GM12873 (cell line): ENCODE results near the gene CFAP46.

Experiments
- CTCF ChIP-seq: IDR thresholded peaks from 2 replicates; pipeline ENCODE4 v1.5.1; 2012; ENCODE audit warnings: low read depth, mild to moderate bottlenecking, moderate library complexity, low read length, control low read depth; ENCODE audit not compliant: insufficient read depth; ENCODE audit errors: missing control alignments

Gene CFAP46

GRCh38 chr10:132811891-132812481, 130.4 kb downstream of the CFAP46 start:
- TF ChIP-seq CTCF: no peak

DNA sequence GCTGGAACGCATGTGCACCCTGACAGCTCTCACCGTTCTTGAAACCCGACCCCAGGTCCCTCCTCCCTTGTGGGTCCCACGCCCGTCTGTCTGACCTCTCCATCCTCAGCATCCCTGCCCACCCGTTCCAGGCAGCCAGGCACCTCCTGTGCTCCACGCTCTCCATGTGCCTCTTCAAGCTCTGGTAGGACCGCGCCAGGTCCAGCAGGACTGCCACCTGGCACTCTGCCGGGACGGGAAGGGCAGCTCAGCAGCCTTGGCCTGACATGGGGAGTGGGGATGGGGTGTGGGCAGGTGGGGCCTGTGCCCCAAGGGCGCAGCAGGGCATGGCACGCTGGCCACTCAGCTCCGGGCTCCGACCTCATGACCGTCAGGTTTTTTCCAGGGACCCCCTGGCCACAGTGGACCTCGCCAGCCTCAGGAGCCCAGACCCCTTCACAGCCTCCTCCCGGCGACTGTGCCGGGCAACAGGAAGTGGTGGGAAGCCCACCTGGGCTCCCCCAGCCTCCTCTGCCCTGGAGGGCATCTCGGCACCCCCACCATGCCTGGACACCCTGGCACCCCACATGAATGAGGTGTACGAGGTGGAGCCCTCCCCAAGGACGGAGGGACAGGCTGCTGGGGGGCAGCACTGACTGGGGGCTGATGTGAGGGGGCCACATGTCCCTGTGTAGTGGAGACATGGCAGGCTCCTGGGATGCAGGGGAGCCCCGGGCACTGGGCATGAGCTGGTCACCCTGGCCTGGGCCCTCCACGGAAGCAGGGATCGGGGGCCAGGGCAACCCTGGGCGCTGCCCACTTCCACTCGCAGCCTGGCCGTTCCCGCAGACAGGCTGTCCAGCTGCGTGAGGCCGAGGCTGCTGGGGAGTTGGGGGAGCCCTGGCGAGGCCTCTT, 131.3 kb downstream of the CFAP46 start:
- no peak for TF ChIP-seq CTCF

- no peak for TF ChIP-seq CTCF
These were observed 132.1 kb downstream of the CFAP46 start for GRCh38 chr10:132810141-132810806.

DNA sequence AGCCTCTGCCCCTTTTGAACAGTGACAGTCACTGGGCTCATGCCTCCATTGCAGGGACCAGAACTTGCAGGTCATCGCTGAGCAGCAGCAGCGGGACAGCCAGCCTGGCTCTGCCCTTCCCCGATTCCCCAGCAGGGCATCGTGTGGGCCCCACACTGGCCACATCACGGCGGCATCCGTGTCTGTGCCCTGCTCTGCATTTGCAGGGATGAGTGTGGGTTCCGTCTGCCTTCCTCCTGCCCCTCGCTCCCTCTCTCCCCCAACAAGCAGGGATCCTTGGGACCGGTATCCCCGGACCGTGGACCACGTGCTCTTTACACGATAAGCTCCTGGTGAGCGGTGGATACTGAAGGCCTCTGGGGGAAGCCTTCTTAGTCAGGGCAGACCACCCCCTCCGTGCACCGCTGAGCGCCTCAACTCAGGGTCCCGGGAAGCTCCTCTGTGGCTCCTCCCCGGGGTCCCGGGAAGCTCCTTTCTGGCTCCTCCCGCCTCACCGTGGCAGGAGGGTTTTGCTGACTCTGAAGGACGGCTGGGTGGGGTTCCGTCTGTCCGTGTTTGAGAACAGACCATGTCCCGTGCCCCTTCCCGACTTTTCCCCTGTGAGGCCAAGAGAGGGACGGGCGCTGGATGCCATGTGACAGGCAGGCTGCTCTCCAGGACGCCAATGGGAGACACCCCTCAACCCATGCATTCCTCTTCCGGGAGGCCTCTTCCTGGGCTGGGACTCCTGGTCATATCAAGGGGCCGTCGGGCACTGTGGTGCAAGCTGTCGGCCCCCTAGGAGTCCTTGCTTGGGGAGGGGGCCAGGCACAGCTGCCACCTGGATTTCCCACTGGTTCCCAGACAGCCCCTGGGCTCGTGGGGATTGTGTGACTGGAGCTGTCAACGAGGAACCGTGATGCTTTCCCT, 132.9 kb downstream of the CFAP46 start:
- no peak for TF ChIP-seq CTCF

GRCh38 chr10:132808383-132809231, 133.8 kb downstream of the CFAP46 start:
- no peak for TF ChIP-seq CTCF

- TF ChIP-seq CTCF: no peak
These were observed 134.7 kb downstream of the CFAP46 start for GRCh38 chr10:132807621-132808049.
